OCI-LY7 (cell line): ENCODE measurements around the gene CLPSL1.

ENCODE experiments used
- CTCF ChIP-seq: fragments of 200-600 bp; sonication (generic); conservative IDR thresholded peaks from 2 replicates; pipeline ENCODE4 v1.5.1; 2014; ENCODE audit warnings: mild to moderate bottlenecking, antibody characterized with exemption, low read length, moderate library complexity, mixed read lengths
- EZH2phosphoT487 ChIP-seq: fragments of 200-600 bp; sonication (generic); IDR thresholded peaks from 2 replicates; pipeline ENCODE4 v1.6.1; 2018; ENCODE audit warnings: low read depth, borderline replicate concordance, mild to moderate bottlenecking, mixed run types, antibody characterized with exemption, low read length, moderate library complexity, mixed read lengths

- TF ChIP-seq CTCF (no peak), EZH2phosphoT487 (no peak)
Measured at GRCh38 chr6:35735452-35735851, 45.4 kb upstream of the CLPSL1 start.
